ENCODE data around the gene RND3.

Gene RND3

DNA sequence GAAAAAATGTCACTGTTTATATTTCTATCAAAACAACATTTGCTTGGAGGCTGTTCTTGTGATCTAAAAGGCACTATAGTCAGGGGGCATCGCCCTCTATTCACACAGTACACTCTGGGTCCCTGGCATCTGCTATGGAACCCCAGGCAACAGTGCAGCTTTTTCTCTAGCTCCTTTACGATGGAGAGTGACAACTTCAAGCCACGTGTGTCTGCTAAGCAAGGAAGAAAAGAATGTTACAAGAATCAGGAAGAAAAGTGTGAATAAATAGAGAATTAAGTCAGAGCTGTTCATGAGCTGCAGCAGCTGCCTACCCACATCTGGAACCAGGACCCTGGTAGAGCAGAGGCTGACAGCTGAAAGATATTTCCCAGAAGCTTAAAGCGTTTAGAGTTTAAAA lies 11.2 kb downstream of the RND3 start:
- DNase-seq (ENCODE audit: low read depth in 2 of 2): no peak

DNA sequence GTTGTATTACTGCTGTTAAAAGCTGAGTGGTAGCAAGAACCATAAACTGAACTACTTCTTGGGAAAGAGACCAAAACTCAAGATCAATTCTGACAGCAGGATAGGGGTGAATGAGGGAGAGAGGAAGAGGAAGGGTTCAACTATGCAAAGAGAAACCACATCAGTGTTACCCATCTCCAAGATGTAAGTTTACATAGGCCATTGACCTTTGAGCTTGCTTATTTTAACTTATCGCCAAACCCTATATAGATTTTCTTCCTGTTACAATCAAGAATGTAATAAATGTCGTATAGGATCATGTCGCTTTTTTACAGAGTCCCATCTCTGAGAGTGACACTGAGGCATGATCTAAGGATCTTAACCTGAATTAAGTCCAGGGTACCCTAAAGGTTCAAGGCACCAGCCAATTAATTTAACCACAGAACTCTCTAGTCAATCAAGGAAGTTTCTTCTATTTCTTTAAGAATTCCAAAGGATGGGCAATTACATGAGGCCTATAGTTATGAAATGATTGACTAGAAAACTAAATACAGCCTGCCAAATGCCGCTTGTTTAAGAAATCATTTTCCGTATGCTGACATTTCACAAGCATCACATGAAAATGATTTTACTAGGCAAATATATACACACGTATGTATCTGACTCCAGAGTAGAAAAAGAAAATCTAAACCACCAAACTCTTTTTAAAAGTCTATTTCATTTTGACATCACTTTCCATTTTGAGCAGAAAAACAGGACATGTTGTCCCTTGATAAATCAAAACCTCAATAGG lies 11.8 kb downstream of the RND3 start:
- DNase-seq (ENCODE audit: low read depth in 2 of 2): no peak

DNA sequence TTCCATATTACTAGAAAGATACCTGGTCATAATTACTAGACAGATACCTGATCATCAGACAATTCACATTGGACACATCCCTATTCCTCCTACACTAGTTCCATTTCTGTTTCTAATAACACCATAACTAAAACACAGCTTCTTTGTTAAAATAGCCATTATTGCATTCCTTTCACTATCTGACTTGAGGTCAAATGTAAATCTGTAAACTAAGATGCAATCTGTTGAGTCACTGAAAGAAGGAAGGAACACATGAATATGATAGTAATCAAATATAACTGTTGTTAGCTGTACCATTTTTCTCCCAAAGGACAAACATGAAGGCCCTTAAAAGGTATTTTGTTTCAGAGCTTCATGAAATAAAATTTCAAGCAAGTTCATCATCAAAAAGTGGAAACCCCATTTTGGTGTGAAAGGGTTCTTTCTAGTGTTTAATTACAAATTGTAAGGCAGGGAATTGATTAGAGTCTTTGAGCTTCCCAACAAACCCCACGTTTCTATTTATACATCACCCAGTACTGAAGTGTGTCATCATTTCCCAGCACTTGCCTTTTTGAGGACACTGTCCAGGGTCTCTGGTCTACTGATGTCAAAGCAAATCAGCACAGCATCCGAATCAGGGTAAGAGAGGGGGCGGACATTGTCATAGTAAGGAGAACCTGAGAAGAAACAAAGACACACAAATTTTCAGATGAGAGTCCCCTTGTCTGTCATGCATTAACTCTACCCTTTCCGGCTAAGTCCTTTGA lies 13.0 kb downstream of the RND3 start:
- DNase-seq (ENCODE audit: low read depth in 2 of 2): no peak

DNA sequence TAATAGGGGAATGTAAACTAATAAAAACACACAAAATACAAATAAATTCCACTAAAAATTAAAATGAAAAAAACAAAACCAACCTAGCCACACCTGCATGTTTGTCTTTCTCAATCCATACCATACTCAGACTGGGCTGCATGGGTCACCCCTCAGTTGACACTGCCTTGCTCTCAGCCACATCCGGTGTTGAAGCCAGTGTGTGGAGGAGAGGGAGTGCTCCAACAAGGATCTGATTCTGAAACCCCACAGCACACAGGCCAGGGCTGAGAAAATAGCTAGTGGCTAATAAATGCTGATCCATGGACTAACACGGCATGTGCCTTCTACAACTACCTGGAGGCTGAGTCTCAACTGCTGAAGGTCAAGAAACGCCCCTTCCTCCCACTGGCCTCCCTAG lies 13.7 kb downstream of the RND3 start:
- no peak for DNase-seq (ENCODE audit: low read depth in 2 of 2)

DNA sequence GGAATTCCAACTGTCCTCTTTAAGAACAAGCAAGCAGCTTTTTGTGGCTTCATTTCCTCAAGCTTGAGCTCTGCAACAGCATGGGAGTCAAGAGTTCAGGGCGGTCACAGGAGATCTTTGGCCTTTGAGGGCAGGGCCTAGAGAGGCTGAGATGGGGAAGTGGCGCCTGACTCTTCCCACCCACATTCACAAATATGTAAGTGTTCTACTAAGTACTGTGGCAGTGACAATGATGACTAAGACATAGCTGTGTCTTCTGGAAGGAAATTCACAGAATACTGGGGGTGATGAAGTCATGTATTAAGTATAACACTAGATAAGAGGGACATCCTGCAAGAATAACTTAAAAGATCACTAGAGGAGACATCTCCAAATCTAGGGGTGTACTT lies 15.0 kb downstream of the RND3 start:
- DNase-seq (ENCODE audit: low read depth in 2 of 2): no peak

DNA sequence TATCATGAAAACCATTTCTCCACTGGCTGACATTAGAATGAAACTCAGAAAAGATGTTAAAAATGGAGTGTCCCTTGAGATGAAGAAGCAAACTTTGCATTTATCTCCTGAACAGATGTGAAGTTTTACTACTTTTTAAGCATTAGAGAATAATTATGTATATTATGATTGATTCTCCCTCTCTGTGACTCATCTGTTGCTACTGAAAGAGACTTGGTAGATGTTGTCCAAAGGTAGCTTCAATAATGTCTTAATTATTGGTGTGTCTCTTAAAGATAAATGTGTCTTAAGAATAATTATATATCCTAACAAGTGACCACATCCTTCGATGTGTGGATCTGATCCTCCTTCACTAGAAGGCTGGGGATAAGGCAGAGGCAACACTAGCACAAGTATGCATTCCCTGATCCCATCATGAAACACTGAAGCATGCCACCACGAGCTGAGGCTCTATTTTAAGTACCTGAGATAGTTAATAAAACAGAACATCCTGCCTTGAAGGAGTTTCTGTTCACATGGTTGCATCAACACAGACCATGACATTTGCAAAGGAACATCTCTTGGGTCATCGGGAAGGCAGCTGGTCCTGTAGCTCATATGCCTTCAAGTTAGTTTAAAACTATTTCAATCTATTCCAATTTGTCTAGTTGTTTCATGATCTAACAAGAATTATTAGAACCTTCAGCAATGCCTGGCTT lies 15.5 kb downstream of the RND3 start:
- no peak for DNase-seq (ENCODE audit: low read depth in 2 of 2)

DNA sequence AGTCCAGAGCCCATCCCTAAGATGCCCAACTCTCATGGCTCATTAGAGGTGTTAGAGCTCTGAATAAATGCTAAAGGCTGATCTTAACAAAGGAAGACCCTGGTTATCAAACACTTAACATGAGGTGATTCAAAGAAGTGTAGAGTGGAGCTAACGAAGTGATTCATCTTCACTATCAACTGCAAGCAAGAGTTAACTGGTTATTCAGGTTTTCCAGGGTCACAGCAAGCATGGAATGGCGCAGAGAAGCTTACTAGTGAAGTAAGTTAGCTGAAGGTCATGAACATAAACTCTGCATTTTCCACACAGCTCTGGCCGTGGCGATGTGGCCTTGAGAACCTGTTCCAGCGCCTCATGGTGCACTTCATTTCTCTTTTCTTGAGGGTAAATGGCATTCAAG lies 17.0 kb downstream of the RND3 start:
- no peak for DNase-seq (ENCODE audit: low read depth in 2 of 2)

DNA sequence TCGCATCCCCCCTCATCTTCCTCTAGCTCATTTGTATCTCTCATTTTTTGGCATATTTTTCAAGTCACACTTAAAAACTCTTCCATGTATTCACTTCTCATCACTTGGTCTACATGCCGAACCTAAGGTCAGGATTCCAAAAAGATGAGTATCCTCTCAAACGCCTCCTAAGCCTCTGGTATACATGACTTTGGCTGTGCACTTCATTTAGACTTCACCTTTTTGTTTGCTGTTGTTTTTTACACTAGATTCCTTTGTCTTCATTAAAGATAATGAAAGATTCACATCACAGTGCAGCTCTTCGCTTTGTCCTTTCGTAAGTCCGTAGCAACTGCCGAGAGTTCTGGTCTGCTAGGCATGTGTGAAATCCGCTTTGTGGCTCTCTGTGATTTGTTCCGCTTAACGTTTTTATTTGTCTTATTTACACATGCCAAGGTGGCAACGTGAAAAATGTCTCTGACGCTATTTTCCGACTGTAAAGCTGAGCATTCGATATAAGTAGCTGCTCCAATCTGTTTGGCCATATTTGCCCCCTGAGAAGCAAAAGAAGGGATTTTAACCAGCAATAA lies 17.7 kb downstream of the RND3 start:
- DNase-seq (ENCODE audit: low read depth in 2 of 2): no peak

DNA sequence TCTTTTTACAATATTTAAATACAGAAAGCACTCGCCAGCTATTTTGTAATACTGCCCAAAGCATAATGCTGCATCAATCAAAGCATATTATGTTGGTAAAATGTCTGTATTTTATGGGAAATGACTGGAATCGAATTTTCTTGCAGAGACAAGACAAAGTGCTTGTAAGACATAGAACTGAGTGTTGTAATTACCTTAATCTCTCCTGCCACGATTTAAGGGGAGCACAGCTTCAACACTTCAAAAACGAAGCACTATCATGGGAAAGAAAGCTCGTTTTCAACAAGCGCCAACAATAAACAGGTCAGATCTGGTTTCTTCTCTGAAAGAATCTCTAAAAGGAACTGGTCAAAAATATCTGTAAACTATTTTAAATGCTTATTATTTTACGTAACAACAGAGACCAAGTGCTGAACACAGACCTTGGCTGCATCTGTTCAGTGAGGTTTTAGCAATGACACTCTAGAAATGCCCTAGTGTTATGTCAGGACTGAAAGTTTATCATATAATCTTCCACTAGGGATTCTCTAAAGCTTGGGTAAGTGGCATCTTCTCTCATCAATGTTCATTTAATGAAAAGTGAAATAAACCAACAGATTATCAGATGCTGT lies 19.0 kb downstream of the RND3 start:
- no peak for DNase-seq (ENCODE audit: low read depth in 2 of 2)

DNA sequence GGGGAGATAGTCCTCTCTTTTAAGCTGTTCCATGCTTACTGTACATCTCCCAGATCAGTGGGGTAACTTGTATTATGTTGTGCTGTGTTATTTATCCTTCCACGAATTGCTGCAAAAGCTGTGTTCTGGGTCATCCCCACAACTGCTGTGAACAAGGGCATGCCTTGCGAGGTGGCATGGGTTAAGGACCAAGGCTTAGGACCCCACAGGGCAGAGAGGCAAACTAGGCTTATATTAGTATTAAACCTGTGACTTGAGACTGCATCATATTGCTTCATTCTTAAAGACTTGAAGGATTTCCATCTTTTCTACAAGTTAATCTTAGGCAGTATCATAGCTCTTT lies 19.9 kb downstream of the RND3 start:
- DNase-seq (ENCODE audit: low read depth in 2 of 2): no peak

DNA sequence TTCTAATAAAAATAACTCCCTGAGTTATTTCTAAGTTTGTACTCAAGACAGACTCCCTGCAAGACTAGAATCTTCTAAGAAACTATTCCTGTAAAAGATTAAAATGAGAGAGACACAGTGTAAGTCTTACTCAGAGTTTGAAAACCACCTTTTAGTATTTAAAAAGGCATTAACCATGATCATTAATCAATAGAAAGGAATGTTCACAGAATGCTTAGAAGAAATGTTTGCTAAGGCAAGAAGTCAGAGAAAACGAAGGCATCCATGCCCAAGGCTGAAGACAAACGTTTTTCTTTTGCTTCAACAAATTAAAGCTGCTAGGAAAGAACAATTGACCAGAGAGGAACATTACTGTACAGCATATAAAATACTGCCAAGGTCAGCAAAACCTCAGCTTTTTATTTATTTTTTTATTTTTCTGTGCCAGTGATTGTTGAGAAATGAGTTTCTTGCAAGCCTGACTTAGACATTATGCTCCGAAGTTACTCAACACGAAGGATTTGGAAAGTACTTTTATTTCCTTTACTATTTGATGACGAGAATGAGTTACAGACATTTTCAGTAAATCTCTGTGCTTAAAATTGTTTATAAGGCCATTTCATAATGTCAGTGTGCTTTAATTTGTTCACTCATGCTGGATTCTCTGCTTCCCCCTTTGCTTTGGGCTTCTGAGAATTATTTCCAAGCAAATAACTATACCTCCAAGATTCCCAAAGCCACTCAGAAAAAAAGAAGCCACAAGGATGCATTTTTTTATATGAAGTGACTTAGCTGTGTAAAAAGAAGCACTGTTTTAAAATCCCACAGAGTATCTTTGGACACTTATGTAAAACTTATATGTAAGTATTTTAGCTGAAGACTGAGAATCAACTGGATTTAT lies 20.5 kb downstream of the RND3 start:
- DNase-seq (ENCODE audit: low read depth in 2 of 2): no peak

DNA sequence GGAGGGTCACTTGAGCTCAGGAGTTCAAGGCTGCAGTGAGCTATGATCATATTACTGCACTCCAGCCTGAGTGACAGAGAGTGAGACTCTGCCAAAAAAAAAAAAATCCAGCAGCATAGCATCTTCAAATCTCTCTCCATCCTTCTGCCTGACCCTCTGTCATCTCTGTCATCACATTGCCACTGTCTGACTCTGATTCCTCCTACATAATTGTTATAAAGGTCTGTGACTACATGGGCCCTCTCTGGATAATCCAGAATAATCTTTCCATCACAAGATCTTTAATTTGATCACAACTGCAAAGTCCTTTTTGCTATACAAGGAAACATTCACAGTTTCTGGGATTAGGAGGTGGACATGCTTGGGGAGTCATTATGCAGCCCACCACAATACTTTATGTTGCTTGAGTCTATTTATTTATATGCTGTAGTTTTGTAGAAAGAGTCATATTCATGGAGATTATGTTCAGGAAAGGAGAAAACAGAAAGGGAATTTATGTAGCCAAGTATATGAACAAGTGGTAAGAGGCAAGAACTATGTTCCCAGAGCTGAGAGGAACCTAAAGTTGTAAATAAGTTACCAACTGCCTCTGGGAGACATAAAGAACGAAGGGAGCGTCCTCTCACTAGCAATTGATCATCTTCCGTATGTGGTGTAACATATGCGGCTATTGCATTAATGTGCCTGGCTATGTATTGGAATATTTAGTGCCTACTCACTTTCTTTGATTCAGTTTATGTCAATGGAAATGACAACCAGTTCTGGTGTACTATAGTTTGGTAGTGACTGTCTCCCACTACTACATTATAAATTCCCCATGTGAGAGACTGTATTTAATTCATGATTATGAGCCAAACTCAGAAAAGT lies 21.5 kb downstream of the RND3 start:
- no peak for DNase-seq (ENCODE audit: low read depth in 2 of 2)

DNA sequence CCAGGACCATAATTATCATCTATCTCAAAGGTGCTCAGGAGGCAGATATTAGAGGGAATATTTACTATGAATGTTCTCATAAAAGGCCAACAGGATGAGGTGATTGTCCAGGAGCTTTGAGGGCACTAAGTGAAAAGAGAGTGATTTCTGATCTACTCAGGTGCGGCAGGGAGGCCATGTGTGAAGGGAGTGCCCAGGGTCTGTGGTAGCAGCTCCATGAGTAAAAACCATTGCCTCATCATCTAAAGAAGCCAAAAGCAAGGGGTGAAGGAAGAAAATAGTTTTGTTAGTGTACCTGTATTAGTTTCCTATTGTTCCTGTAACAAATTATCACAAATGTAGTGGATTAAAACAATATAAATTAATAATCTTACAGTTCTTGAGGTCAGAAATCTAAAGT lies 22.5 kb downstream of the RND3 start:
- no peak for DNase-seq (ENCODE audit: low read depth in 2 of 2)

DNA sequence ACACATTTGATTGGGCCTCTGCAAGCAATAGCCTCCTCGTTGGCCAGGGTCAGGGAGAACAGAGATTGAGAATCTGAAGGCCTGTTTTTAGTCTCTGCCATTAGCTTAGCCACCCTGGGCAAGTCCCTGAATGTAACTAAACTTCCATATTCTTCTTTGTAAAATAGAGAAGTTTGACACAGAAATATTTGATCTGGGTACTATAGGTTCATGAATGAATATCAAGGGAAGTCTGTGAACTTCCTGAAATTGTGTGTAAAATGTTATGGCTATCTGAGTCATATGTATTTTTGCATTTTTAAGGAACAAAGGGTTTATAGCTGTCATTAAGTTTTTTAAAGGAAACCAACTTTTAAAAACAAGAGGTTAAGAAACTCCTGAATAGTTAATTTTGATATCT lies 23.2 kb downstream of the RND3 start:
- no peak for DNase-seq (ENCODE audit: low read depth in 2 of 2)

DNA sequence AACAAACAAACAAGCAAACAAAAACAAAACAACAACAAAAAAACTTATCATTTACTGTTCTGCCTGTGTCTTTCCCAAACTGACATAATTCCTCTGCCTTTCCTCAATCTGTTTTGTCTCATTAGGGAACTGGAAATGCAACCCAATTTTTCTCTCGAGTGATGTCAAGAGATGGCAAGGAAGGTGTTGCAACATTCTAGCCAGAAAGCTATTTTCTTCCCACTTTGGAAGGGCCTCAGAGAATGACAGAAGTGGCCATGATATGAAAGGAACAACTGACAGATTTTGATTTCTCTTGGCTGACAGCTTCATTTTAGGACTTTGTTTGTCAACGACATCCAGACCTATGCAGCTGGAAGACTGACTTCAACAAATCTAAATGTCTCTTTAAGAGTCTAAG lies 24.7 kb downstream of the RND3 start:
- DNase-seq (ENCODE audit: low read depth in 2 of 2): no peak

DNA sequence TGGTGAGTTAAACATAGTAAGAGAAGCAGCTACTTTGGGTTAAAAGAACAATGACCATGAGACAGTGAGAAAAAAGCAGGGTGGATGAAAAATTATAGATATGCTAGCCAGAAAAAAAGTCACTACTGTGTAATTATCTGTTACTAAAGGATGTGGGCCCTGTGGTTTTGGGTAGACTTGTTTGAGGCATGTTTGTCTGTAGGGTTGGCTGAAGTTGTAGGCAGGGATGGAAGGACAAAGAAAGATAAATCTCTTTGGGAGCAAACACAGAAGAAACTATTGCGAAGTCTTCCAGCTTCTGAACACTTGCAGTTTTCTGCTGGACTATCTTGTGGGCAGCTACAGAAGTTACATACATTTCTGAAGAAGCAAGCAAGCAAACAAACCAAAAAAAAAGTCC lies 28.2 kb downstream of the RND3 start:
- DNase-seq (ENCODE audit: low read depth in 2 of 2): no peak

DNA sequence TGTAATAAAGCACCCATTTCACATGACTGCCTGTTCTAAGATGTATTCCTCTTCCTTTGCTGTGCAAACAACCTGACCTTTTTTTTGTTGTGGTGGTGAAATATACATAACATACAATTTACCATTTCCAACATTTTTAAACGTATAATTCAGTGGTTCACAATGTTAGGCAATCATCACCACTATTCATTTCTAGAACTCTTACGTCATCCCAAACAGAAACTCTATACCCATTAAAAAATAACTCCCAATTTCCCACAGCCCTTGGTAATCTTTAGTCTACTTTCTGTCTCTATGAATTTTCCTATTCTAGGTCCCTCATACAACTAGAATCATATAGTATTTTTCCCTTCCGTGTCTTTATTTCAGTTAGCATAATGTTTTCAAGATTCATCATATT lies 36.7 kb downstream of the RND3 start:
- DNase-seq (ENCODE audit: low read depth in 2 of 2): no peak

DNA sequence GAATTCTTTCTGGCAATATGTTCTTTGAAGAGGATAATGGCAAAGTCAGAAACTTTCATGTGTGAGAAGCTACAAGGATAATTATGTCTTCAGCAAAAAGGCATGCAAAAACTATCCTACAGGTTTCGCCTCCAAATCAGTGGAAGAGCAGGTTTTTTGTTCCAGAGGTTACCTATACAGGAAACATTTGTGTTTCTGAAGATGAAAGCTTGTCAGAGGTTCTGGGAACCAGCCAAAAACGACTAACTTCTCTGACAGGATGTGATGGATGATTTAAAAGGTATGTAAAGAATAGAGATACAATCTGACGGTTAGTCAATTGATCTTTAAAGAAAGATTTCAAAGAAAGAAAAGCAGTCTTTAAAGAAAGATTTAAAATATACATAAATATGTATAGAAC lies 37.6 kb downstream of the RND3 start:
- no peak for DNase-seq (ENCODE audit: low read depth in 2 of 2)

DNA sequence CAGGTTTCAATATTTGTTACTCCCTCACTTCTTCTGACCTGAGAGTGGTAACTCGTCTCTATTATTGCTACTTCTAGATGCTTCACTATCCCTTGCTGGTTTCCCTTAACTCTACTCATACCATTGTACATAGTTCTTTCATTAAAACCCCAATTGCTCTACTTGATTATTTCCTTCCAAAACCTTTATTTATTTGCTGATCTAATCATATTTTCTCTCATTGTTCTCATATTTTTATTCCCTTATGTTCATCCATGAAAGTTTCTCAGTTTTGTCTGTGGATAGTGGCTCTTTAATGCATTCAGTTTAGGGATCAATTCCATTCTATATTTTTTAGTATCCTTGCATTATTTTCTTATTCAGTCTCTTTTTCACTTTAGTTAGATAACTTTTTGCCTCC lies 42.1 kb downstream of the RND3 start:
- DNase-seq (ENCODE audit: low read depth in 2 of 2): no peak

DNA sequence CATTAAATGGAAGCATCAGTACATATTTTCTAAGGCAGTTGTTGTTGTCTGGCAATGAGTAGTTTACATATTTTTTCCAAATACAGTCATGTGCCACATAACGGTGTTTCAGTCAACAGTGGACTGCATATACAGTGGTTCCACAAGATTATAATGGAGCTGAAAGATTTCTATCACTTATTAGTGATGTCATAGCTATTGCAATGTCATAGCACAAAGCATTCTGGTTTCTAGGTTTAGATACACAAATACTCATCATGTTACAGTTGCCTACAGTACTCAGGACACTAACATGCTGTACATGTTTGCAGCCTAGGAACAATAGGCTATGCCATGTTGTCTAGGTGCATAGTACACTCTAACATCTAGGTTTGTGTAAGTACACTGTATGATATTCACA lies 45.0 kb downstream of the RND3 start:
- DNase-seq (ENCODE audit: low read depth in 2 of 2): no peak

All from stimulated activated CD4-positive, alpha-beta T cell treated with anti-CD3 and anti-CD28 coated beads, Interleukin-4, amount 100 ng/mL, for 48 hours (primary cell).